ENCODE results near the gene WDR83. TPM values are rescaled to one million over a fixed set of nuclear protein-coding genes. Genes with fewer than 3 reads are reported as not detected.
A peak's percentile ranks its signal among the peaks of the same experiment; 100 is the strongest.
"Not testable (repeated sequence)": the region's sequence is repeated elsewhere in the genome, so short reads cannot be mapped to it uniquely, and the experiment has no call there.

Gene WDR83
- total RNA-seq, 4 donors from 2014 or later = 1.5 to 24.7 (median 8.5) TPM

DNA sequence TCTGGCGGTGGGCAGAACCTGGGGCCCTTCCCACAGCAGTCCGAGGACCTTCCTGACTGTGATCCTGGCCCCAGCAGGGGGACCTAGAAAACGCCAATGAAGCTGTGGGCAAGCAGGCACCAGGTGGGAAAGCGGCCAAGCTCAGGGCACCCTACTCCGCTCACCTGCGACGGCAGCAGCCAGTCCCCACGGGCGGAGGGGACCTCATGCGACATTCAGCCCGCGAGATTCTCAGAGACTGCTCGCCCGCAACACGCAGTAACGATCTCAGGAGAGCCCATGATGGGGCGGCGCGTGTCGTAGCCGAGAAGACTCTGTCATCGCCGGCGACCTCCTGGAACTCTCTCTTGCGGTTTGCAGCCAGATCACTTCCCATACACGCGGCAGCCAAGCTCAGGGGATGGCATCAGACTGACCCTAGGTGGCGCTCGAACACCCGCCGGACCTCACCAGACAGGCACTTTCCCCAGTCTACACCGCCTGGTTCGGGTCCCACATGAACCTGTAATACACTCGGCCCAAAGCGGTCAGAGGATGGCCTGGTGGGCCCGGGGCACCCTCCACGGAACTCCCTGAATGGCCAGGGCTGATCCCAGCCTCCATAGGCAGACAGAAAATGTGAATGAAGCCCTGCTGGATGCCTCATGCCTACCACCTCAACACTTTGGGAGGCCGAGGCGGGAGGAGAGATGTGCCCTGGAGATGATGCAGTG, 26.6 kb upstream of the WDR83 start:
- Histone ChIP-seq H3K36me3 (no peaks in the 10 kb centered on the region), H3K27ac (no peak overlapping the region), H3K9me3 (no peaks in the 10 kb centered on the region), H3K4me1 (no peaks in the 10 kb centered on the region), H3K27me3 (no peaks in the 10 kb centered on the region), H3K4me3 (no peak overlapping the region)
- peak; percentile 72 to 74 for DNase-seq
- no peak for TF ChIP-seq POLR2A (IDR thresholded peaks at IDR 0.05)
- TF ChIP-seq, protein P1, sequence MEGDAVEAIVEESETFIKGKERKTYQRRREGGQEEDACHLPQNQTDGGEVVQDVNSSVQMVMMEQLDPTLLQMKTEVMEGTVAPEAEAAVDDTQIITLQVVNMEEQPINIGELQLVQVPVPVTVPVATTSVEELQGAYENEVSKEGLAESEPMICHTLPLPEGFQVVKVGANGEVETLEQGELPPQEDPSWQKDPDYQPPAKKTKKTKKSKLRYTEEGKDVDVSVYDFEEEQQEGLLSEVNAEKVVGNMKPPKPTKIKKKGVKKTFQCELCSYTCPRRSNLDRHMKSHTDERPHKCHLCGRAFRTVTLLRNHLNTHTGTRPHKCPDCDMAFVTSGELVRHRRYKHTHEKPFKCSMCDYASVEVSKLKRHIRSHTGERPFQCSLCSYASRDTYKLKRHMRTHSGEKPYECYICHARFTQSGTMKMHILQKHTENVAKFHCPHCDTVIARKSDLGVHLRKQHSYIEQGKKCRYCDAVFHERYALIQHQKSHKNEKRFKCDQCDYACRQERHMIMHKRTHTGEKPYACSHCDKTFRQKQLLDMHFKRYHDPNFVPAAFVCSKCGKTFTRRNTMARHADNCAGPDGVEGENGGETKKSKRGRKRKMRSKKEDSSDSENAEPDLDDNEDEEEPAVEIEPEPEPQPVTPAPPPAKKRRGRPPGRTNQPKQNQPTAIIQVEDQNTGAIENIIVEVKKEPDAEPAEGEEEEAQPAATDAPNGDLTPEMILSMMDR (IDR thresholded peaks at IDR 0.05) = peak; percentile 60 to 79 (median 64)
- intact Hi-C loops (cut with DNase I; ENCODE audit: low total_unique reads) = no loop called here

DNA sequence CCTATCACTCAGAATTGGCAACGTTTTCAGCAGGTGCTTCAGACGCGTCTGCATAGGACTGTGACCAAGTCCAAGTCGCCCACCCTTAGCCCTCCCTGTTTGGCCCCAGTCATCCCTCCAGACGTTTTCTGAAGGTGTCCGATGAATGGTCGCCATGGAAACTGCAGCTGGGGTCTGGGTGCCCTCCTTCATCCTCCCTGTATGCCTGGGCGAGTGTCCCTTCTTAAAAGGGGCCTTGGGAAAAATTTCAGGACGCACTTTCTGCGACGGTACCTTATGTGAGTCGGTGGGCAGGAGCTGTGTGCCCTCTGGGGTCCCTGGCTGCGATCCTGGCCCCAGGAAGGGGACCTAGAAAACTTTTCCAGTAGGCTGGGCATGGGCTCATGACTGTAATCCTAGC, 25.2 kb upstream of the WDR83 start:
- Histone ChIP-seq H3K4me3 (no peak overlapping the region), H3K9me3 (no peaks in the 10 kb centered on the region), H3K27me3 (no peaks in the 10 kb centered on the region), H3K4me1 (no peaks in the 10 kb centered on the region), H3K36me3 (no peaks in the 10 kb centered on the region), H3K27ac (no peak overlapping the region)
- intact Hi-C loops (cut with DNase I; ENCODE audit: low total_unique reads) = no loop called here
- no peak for DNase-seq
- TF ChIP-seq, protein P1 (IDR thresholded peaks at IDR 0.05) = no peak
- no peak for TF ChIP-seq POLR2A (IDR thresholded peaks at IDR 0.05)

DNA sequence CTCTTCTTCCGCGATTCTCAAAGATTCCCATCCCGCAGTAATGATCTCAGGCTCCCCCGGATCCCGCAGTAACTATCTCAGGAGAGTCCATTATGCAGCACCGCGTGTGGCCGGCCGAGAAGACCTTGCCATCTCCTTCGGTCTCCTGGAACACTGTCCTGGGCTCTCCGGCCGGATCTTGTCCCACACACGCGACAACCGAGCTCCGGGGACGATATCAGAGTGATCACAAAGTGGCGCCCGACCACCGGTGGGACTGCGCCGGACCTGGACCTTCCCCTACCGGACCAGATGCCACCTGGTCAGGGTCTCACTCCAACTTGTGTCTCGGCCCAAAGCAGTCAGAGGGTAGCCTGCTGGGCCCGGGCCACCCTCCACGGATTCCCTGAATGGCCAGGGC, 24.1 kb upstream of the WDR83 start:
- H3K9me3 ChIP-seq = no peaks in the 10 kb centered on the region
- no peak for DNase-seq
- H3K36me3 ChIP-seq = no peaks in the 10 kb centered on the region
- no peak for TF ChIP-seq POLR2A (IDR thresholded peaks at IDR 0.05)
- TF ChIP-seq, protein P1 (IDR thresholded peaks at IDR 0.05) = no peak
- H3K27ac ChIP-seq = no peak overlapping the region
- H3K4me3 ChIP-seq = no peak overlapping the region
- no peaks in the 10 kb centered on the region for H3K4me1 ChIP-seq
- intact Hi-C loops (cut with DNase I; ENCODE audit: low total_unique reads) = no loop called here
- no peaks in the 10 kb centered on the region for H3K27me3 ChIP-seq

DNA sequence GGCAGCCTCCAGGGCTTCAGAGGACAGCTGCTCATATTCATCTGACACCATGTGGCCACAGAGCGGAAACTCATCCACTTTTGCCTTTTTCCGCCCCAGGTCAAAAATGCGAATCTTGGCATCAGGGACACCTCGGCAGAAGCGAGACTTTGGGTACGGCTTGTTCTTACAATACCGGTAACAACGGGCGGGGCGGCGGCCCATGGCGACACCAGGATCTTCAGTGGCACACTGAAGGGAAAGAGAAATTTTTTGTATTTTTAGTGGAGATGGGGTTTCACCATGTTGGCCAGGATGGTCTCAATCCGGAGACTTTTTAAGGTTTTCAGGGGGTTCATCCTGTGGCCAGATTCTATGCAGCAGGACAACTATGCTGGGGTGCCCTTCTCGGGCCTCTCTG, 22.9 kb upstream of the WDR83 start:
- DNase-seq; H3K36me3 ChIP-seq; H3K4me3 ChIP-seq; intact Hi-C loops (cut with DNase I; ENCODE audit: low total_unique reads); H3K9me3 ChIP-seq; H3K4me1 ChIP-seq; H3K27ac ChIP-seq; H3K27me3 ChIP-seq: not testable (repeated sequence)

DNA sequence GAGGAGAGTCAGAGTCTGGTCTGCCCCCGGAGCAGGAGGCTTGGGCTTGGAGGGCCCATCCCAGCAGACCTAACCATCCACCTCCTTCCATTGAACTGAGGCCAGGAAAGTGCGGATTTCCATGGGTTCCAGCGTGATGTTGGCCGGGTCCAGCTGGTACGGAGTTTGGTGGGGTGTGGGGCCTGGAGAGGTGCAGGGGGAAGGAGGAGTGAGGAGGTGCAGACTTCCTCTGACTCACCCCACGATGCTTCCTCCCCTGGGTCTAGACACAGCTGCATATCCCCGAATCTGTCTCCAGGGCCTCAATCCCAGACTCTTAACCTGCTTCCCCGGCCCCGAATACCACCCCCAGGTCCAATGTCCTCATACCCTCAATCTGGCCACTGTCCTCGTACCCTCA, 20.1 kb upstream of the WDR83 start:
- Histone ChIP-seq H3K4me1 (peaks cover 0 to 9% of the 10 kb centered on the region in 2 donors), H3K27ac (no peak overlapping the region), H3K27me3 (no peaks in the 10 kb centered on the region), H3K9me3 (no peaks in the 10 kb centered on the region), H3K36me3 (no peaks in the 10 kb centered on the region), H3K4me3 (no peak overlapping the region)
- DNase-seq = no peak
- intact Hi-C loops (cut with DNase I; ENCODE audit: low total_unique reads) = no loop called here
- TF ChIP-seq, protein P1 (IDR thresholded peaks at IDR 0.05) = no peak
- TF ChIP-seq POLR2A (IDR thresholded peaks at IDR 0.05) = no peak

All from uterus (tissue), 4 donors.